Muscle layer of colon (tissue), 2 donors: Measurements from ENCODE around the gene UCP3.

Source experiments
- H3K27ac ChIP-seq: one replicate; pipeline ENCODE4 v1.7.0; 2013; ENCODE audit warnings: low read depth, mild to moderate bottlenecking, low read length, moderate library complexity
- H3K27me3 ChIP-seq, 2 donors: one replicate each; pipeline ENCODE4 v1.7.0; 2013; ENCODE audit warnings: low read length in 2 of 2, mild to moderate bottlenecking in 2 of 2; ENCODE audit not compliant: insufficient read depth in 2 of 2, control insufficient read depth in 1 of 2
- H3K36me3 ChIP-seq: one replicate; pipeline ENCODE4 v1.7.0; 2013; ENCODE audit warnings: mild to moderate bottlenecking, low read length; ENCODE audit not compliant: insufficient read depth
- H3K4me1 ChIP-seq: one replicate; pipeline ENCODE4 v1.7.0; 2013; ENCODE audit warnings: mild to moderate bottlenecking, low read length; ENCODE audit not compliant: insufficient read depth
- H3K4me3 ChIP-seq, 2 donors: one replicate each; pipeline ENCODE4 v1.7.0; 2013; ENCODE audit warnings: low read length in 2 of 2, low read depth in 1 of 2, mild to moderate bottlenecking in 1 of 2, moderate library complexity in 1 of 2
- H3K9ac ChIP-seq: one replicate; pipeline ENCODE4 v1.7.0; 2013; ENCODE audit warnings: low read length
- H3K9me3 ChIP-seq: one replicate; pipeline ENCODE4 v1.7.0; 2013; ENCODE audit warnings: mild to moderate bottlenecking, low read length
- donor health status: abdominal sarcoma.
- donor health status: Adenocarcinoma of cecum.

Gene UCP3

GRCh38 chr11:74006743-74007304 lies 2.1 kb downstream of the UCP3 start:
- no peaks in the 10 kb centered on the region for H3K36me3 ChIP-seq
- no peaks in the 10 kb centered on the region for H3K4me1 ChIP-seq
- H3K4me3 ChIP-seq = no peak overlapping the region

GRCh38 chr11:74005721-74006517 lies 3.0 kb downstream of the UCP3 start:
- no peak overlapping the region for H3K4me3 ChIP-seq
- H3K4me1 ChIP-seq = no peaks in the 10 kb centered on the region
- H3K9ac ChIP-seq = no peak overlapping the region
- H3K9me3 ChIP-seq = no peaks in the 10 kb centered on the region
- H3K36me3 ChIP-seq = no peaks in the 10 kb centered on the region
- H3K27me3 ChIP-seq = no peaks in the 10 kb centered on the region
- H3K27ac ChIP-seq = no peak overlapping the region

More at GRCh38 chr11:74006743-74007304, 2.1 kb downstream of the UCP3 start:
- Histone ChIP-seq H3K9ac (no peak overlapping the region), H3K27ac (no peak overlapping the region), H3K27me3 (no peaks in the 10 kb centered on the region), H3K9me3 (no peaks in the 10 kb centered on the region)

DNA sequence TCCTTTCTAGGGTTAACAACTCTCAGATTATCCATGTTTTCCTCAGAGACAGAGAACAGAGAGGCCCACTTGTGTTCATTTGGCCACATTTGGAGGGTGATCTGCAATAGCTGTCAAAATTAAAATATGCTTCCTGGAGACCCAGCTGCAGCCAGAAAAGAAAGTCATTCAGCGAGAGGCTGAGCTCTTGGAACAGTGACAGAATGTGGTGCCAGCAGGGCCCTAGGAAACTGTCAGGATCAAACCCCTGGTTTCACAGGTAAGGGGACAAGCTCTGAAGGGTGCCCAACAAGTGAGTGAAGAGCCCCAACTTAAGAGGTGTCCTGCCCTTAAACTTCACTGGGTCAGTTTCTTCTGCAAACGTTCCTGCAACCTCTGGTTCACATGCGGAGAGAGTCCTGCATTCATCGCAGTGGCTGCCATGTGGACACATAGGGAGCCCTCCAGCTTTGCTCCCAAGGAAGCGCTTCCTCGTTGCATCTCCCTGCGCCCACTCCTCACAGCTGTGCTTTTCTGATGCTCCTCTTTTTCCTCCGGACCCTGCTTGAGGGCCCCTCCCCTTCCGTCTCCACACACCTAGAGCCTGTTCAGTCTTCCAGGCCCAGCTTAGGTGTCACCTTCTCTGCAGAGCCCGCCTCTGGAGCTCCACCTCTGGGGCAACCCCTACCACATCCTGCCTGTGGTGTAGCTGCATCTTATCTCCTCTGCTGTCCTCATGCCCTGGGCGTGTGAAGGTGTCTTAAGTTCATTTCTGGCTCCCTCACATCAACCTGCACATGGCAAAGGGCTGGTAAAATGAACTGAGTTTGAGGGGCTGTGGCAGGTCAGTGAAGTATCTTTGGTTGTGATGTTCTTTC lies 3.9 kb downstream of the UCP3 start:
- H3K36me3 ChIP-seq = no peaks in the 10 kb centered on the region
- H3K4me1 ChIP-seq = no peaks in the 10 kb centered on the region
- no peak overlapping the region for H3K27ac ChIP-seq
- no peak overlapping the region for H3K4me3 ChIP-seq
- H3K9ac ChIP-seq = no peak overlapping the region
- no peaks in the 10 kb centered on the region for H3K9me3 ChIP-seq
- H3K27me3 ChIP-seq = no peaks in the 10 kb centered on the region

GRCh38 chr11:74004046-74004695 lies 4.7 kb downstream of the UCP3 start:
- H3K36me3 ChIP-seq = no peaks in the 10 kb centered on the region
- no peak overlapping the region for H3K27ac ChIP-seq
- H3K9me3 ChIP-seq = no peaks in the 10 kb centered on the region
- no peak overlapping the region for H3K9ac ChIP-seq
- no peak overlapping the region for H3K4me3 ChIP-seq
- no peaks in the 10 kb centered on the region for H3K27me3 ChIP-seq
- no peaks in the 10 kb centered on the region for H3K4me1 ChIP-seq

DNA sequence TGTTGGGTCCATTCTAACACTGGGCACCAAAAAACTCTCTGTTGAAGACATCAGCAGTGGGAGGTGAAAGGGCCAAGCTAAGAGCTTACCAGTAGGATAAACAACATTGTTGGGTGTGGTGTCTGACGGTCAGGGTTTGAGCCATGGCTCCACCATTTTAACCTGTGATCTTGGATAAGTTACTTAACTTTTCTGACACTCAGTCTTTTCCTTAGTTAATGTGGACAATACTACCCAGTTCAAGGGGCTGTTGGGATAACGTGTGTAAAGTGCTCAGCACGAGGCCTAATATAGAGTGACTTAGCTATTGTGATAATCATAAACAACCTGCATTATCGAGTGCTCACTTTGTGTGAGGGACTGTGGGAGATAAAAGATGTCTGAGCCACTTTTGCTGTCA lies 6.1 kb downstream of the UCP3 start:
- H3K4me3 ChIP-seq = no peak overlapping the region
- no peaks in the 10 kb centered on the region for H3K27me3 ChIP-seq
- H3K9me3 ChIP-seq = no peaks in the 10 kb centered on the region
- H3K9ac ChIP-seq = no peak overlapping the region
- H3K27ac ChIP-seq = no peak overlapping the region
- H3K4me1 ChIP-seq = no peaks in the 10 kb centered on the region
- no peaks in the 10 kb centered on the region for H3K36me3 ChIP-seq

- Histone ChIP-seq H3K9me3 (no peaks in the 10 kb centered on the region), H3K4me1 (no peaks in the 10 kb centered on the region), H3K4me3 (no peak overlapping the region), H3K36me3 (no peaks in the 10 kb centered on the region), H3K9ac (no peak overlapping the region), H3K27me3 (no peaks in the 10 kb centered on the region), H3K27ac (no peak overlapping the region)
These were observed 7.0 kb downstream of the UCP3 start for GRCh38 chr11:74001822-74002286.

DNA sequence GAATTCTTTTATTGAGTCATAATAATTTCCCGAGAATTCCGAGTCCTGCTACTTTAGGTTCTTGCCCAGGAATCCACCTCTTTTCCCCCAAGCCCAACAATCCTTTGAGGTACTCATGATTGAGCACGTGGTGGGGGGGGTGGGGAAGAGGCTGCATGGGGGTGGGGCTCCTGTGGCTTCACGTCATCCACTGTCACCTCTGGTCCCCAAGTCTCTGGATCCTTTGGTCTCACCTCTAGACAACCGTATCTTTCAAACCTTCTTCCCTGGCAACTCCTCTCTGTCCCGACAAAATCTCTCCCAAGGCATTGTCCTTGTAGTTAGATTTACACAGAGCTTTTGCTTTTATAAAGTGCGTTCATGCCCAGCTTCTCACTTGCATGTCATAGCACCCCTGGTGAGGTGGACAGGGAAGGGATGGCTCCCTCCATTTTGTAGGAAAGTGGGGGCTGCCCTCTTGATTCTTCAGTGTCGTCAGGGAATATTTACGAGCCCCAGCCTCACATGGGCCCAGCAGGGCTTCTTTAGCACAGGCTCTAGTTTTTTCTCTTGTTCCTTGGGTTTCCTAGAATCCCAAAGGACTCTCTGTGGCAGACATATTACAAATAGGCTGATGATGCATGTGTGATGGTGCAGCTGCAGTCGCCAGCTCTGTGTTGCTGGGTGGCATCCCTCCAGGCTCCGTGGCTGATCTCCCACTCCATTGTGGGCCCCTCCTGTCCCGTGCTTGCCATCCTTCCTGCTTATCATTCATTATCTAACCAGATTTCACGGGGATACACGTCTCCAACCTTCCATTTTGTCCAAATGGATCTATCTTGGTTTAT lies 8.4 kb downstream of the UCP3 start:
- no peak overlapping the region for H3K27ac ChIP-seq
- no peaks in the 10 kb centered on the region for H3K9me3 ChIP-seq
- H3K27me3 ChIP-seq = no peaks in the 10 kb centered on the region
- no peaks in the 10 kb centered on the region for H3K36me3 ChIP-seq
- H3K9ac ChIP-seq = no peak overlapping the region
- H3K4me3 ChIP-seq = no peak overlapping the region
- H3K4me1 ChIP-seq = no peaks in the 10 kb centered on the region

DNA sequence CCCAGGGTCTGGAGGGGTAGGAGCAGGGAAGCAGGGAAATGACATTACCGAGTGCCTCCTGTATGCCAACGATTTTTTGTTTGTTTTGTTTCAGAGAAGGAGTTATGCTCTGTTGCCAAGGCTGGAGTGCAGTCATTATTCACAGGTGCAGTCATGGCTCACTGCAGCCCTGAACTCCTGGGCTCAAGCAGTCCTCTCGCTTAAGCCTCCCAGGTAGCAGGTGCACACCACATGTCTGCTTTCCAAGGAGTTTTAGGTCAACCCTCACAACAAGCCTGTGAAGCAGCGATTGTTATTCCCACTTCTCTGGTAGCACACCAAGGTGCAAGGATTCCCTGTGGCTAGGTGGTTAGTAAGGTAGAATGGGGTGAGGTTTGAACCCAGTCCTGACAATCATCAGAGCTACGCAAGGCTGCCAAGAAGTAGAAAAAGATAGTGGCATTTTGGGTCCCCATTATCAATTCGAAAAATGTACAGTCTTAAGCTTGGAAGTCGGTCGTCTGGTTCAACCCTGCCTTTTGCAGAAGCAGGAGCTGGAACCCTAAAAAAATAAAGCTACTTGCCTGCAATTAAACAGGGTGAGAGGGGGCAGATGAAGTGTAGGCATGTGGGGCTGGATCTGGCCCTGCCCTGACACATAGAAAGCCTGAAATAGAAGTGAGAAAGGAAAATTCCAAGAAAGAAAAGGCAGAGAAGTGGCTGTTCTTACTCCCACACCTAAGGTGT lies 9.1 kb downstream of the UCP3 start:
- Histone ChIP-seq H3K9me3 (no peaks in the 10 kb centered on the region), H3K4me1 (no peaks in the 10 kb centered on the region), H3K9ac (no peak overlapping the region), H3K27ac (no peak overlapping the region), H3K4me3 (no peak overlapping the region), H3K27me3 (no peaks in the 10 kb centered on the region), H3K36me3 (no peaks in the 10 kb centered on the region)

GRCh38 chr11:73998846-73999575 lies 9.9 kb downstream of the UCP3 start:
- H3K27me3 ChIP-seq = no peaks in the 10 kb centered on the region
- H3K4me1 ChIP-seq = no peaks in the 10 kb centered on the region
- no peak overlapping the region for H3K9ac ChIP-seq
- no peaks in the 10 kb centered on the region for H3K9me3 ChIP-seq
- H3K4me3 ChIP-seq = no peak overlapping the region
- no peak overlapping the region for H3K27ac ChIP-seq
- H3K36me3 ChIP-seq = no peaks in the 10 kb centered on the region
